Small intestine (tissue), 7 donors: ENCODE measurements around the gene TAL1. TPM values are rescaled to one million over a fixed set of nuclear protein-coding genes. Genes with fewer than 3 reads are reported as not detected.

ENCODE experiments used
- DNase-seq, 2 donors: peaks; one replicate each; pipeline versions ENCODE4 v3.0.0 to v3.0.0-alpha.2; 2013
- FAIRE-seq: peaks from 2 replicates; lab custom pipeline; 2012; peaks lifted over from hg19 to GRCh38; lab: Jason Lieb, UNC
- H3K27ac ChIP-seq, 3 donors: one replicate each; pipeline ENCODE4 v1.5.1; 2013; ENCODE audit warnings: low read length in 2 of 3, mild to moderate bottlenecking in 2 of 3, control low read depth in 1 of 3, inconsistent platforms in 1 of 3, low read depth in 1 of 3, moderate library complexity in 1 of 3
- H3K27me3 ChIP-seq, 3 donors: one replicate each; pipeline ENCODE4 v1.6.1; 2013; ENCODE audit warnings: low read length in 3 of 3, inconsistent platforms in 1 of 3; ENCODE audit not compliant: control insufficient read depth in 3 of 3, insufficient read depth in 3 of 3
- H3K36me3 ChIP-seq, 3 donors: one replicate each; pipeline ENCODE4 v1.6.1; 2013; ENCODE audit warnings: low read length in 3 of 3, inconsistent platforms in 1 of 3, low read depth in 1 of 3, mild to moderate bottlenecking in 1 of 3, moderate library complexity in 1 of 3; ENCODE audit not compliant: control insufficient read depth in 3 of 3, insufficient read depth in 2 of 3
- H3K4me1 ChIP-seq, 3 donors: one replicate each; pipeline ENCODE4 v1.6.1; 2013; ENCODE audit warnings: low read length in 2 of 3, inconsistent platforms in 1 of 3, low read depth in 1 of 3, mild to moderate bottlenecking in 1 of 3, moderate library complexity in 1 of 3; ENCODE audit not compliant: control insufficient read depth in 3 of 3, insufficient read depth in 2 of 3
- H3K4me3 ChIP-seq, 3 donors: one replicate each; pipeline ENCODE4 v1.5.1; 2013; ENCODE audit warnings: low read length in 3 of 3, control low read depth in 1 of 3, inconsistent platforms in 1 of 3, low read depth in 1 of 3, mild to moderate bottlenecking in 1 of 3, moderate library complexity in 1 of 3
- H3K9me3 ChIP-seq, 2 donors: one replicate each; pipeline ENCODE4 v1.6.1; 2013; ENCODE audit warnings: low read depth in 1 of 2, low read length in 1 of 2; ENCODE audit not compliant: control insufficient read depth in 2 of 2, insufficient read depth in 1 of 2
- WGBS, 3 donors: extraction: QIAGEN DNeasy Blood & Tissue Kit; methylation state at CpG; one replicate each; pipeline ENCODE4 v1.1.7; 2013; 5-methylcytosine and 5-hydroxymethylcytosine counted together
- polyA plus RNA-seq, 4 donors: library from polyadenylated mRNA; stranded (reverse) in 3 of 4; unstranded in 1 of 4; fragments of 200-250 nt in 3 of 4; fragments of 120-200 nt in 1 of 4; gene quantifications; one replicate each; pipeline versions ENCODE4 v1.2.1 to v1.2.3, GENCODE V29; 2013
- donor health status: healthy with polysubstance abuse.
- donor health status: control.
- donor health status: control.
- donor health status: Bipolar disorder and iron deficiency.
- donor health status: healthy.

TAL1 gene
- polyA plus RNA-seq, 4 donors = 0.27 to 4.7 (median 0.92) TPM

GRCh38 chr1:47190509-47190855, 41.5 kb downstream of the TAL1 start:
- Histone ChIP-seq H3K27ac (peak overlapping the region in 2 of 3 donors; percentile 84 to 90), H3K4me1 (peaks cover 4 to 65% (median 5%) of the 10 kb centered on the region in 3 donors), H3K9me3 (peaks cover 0 to 3% of the 10 kb centered on the region in 2 donors), H3K36me3 (peaks cover 0 to 2% (median 0%) of the 10 kb centered on the region in 3 donors), H3K4me3 (no peak overlapping the region), H3K27me3 (no peaks in the 10 kb centered on the region)
- DNase-seq (peak in 1 of 2 donors; percentile 24), FAIRE-seq (no peak)
- WGBS, 3 donors = 22 to 44% (median 33%) methylated on average over 5 of the region's 5 CpGs

- Histone ChIP-seq H3K4me1 (peaks cover 4 to 65% (median 5%) of the 10 kb centered on the region in 3 donors), H3K27ac (peak within 1 kb of the TSS in 2 of 3 donors; percentile 84 to 90), H3K27me3 (no peaks in the 10 kb centered on the region), H3K36me3 (peaks cover 0 to 2% (median 0%) of the 10 kb centered on the region in 3 donors), H3K9me3 (peaks cover 0 to 3% of the 10 kb centered on the region in 2 donors), H3K4me3 (no peak within 1 kb of the TSS)
- FAIRE-seq (no peak), DNase-seq (peak; percentile 68 to 73)
- 8 to 36% (median 18%) methylated on average over 15 to 16 of the region's 16 CpGs for WGBS, 3 donors
Observed at GRCh38 chr1:47189844-47190508, 42.0 kb downstream of the TAL1 start, which contains the start of gene PDZK1IP1. Gene PDZK1IP1 (minus strand): TSS chr1:47190036. CDS start chr1:47189932, 104 bp downstream.

GRCh38 chr1:47188791-47189785, 42.9 kb downstream of the TAL1 start:
- Histone ChIP-seq H3K4me1 (peaks cover 4 to 65% (median 5%) of the 10 kb centered on the region in 3 donors), H3K27ac (peak overlapping the region in 2 of 3 donors; percentile 84 to 90), H3K4me3 (no peak overlapping the region), H3K36me3 (peaks cover 0 to 2% (median 0%) of the 10 kb centered on the region in 3 donors), H3K9me3 (peaks cover 0 to 3% of the 10 kb centered on the region in 2 donors), H3K27me3 (peaks cover 0 to under 1% (median 0%) of the 10 kb centered on the region in 3 donors)
- FAIRE-seq (no peak), DNase-seq (no peak)
- 30 to 58% (median 41%) methylated on average over 7 of the region's 7 CpGs for WGBS, 3 donors

- Histone ChIP-seq H3K27me3 (peaks cover 0 to 2% (median 0%) of the 10 kb centered on the region in 3 donors), H3K9me3 (peaks cover 0 to 3% of the 10 kb centered on the region in 2 donors), H3K4me1 (peaks cover 4 to 62% (median 5%) of the 10 kb centered on the region in 3 donors), H3K36me3 (peaks cover 0 to 6% (median 0%) of the 10 kb centered on the region in 3 donors), H3K4me3 (no peak overlapping the region), H3K27ac (peak overlapping the region in 1 of 3 donors; percentile 54)
- no peak for DNase-seq
- WGBS, 3 donors = 65 to 73% (median 68%) methylated on average over 2 of the region's 2 CpGs
- no peak for FAIRE-seq
Observed at GRCh38 chr1:47187926-47188250, 44.1 kb downstream of the TAL1 start.

- Histone ChIP-seq H3K9me3 (peaks cover 0 to 3% of the 10 kb centered on the region in 2 donors), H3K4me3 (no peak overlapping the region), H3K27me3 (peaks cover 0 to 2% (median 0%) of the 10 kb centered on the region in 3 donors), H3K4me1 (peaks cover 4 to 57% (median 5%) of the 10 kb centered on the region in 3 donors), H3K27ac (peak overlapping the region in 1 of 3 donors; percentile 54), H3K36me3 (peaks cover 0 to 6% (median 0%) of the 10 kb centered on the region in 3 donors)
- 62 to 75% (median 65%) methylated on average over 12 of the region's 12 CpGs for WGBS, 3 donors
- FAIRE-seq (no peak), DNase-seq (peak in 1 of 2 donors; percentile 79)
Observed at GRCh38 chr1:47187231-47187925, 44.6 kb downstream of the TAL1 start.

- Histone ChIP-seq H3K27me3 (peaks cover 0 to 2% (median 0%) of the 10 kb centered on the region in 3 donors), H3K9me3 (peaks cover 0 to 3% of the 10 kb centered on the region in 2 donors), H3K4me1 (peaks cover 3 to 55% (median 4%) of the 10 kb centered on the region in 3 donors), H3K36me3 (peaks cover 0 to 6% (median 0%) of the 10 kb centered on the region in 3 donors), H3K4me3 (no peak overlapping the region), H3K27ac (peak overlapping the region in 1 of 3 donors; percentile 54)
- FAIRE-seq (no peak), DNase-seq (peak in 1 of 2 donors; percentile 48)
- WGBS, 3 donors = 93 to 94% (median 94%) methylated on average over 13 of the region's 13 CpGs
Observed at GRCh38 chr1:47186267-47187185, 45.5 kb downstream of the TAL1 start.
